Cerebellar cortex (tissue), 1 donor: ENCODE results near the gene CALHM6.
"Not testable (repeated sequence)": the region's sequence is repeated elsewhere in the genome, so short reads cannot be mapped to it uniquely, and the experiment has no call there.

ENCODE experiments used
- DNase-seq: peaks from one replicate; pipeline ENCODE4 v3.0.0-alpha.2; 2015; ENCODE audit warnings: low spot score

The CALHM6 gene

DNA sequence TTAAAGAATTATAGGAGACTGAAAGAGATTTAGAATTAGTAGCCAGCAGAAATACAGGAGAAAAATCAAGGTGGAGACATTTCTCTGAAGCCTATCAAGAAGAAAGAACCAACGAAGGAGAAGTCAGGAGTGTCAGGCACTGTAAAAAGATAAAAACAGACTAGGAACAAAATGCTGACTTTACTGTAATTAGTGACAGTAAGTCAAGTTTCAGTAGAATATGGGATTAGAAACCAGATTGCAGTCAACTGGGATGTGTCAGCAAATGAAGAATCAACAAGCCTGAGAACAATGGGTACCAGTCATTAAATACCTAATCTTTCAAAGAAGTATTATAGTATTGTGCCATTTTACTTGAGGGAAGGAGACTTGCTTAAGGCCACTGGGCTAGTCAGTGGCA, 21.6 kb downstream of the CALHM6 start:
- no peak for DNase-seq

GRCh38 chr6:116483616-116484015, 22.4 kb downstream of the CALHM6 start:
- DNase-seq: no peak

- DNase-seq: no peak
These were observed 24.5 kb downstream of the CALHM6 start for GRCh38 chr6:116485559-116486184.

GRCh38 chr6:116491610-116492330, 30.6 kb downstream of the CALHM6 start:
- DNase-seq: no peak

GRCh38 chr6:116492331-116493067, 31.3 kb downstream of the CALHM6 start:
- no peak for DNase-seq

DNA sequence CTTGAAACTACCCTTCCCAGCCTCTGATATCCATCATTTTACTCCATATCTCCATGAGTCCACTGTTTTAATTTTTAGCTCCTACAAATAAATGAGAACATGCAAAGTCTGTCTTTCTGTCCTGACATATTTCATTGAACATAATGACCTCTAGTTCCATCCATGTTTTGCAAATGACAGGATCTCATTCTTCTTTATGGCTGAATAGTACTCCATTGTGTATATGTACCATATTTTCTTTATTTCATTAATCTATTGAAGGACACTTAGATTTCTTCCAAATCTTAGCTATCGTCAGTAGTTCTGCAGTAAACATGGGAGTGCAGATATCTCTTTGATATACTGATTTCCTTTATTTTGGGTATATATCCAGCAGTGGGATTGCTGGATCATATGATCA, 34.0 kb downstream of the CALHM6 start:
- not testable (repeated sequence) for DNase-seq

DNA sequence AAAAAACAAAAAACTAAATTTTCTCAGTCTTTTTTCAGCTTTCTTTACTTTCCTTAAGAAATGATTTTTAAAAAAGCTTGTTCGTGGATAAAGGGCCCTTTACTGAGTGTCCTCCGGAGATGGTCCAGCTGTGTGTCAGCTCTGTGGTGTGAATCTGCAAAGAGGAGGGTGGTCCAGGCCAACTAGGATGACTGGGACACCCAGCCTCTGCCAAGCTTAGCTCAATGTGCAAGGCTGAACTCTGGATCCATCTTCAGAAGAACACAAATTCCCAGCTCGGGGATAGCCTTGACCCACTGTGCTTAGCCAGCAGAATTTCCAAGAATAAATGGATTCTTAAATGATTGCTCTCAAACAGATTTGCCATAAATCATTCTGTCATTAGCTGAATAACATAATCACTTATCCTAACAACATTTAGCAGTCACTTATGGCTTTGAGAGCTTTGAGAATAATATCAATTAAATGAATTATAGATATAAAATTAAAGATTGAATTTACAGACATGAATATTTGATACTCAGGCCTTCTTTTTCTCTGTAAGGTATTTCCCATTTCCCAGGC, 36.0 kb downstream of the CALHM6 start:
- no peak for DNase-seq

- no peak for DNase-seq
These were observed 39.8 kb downstream of the CALHM6 start for GRCh38 chr6:116500969-116501433.

DNA sequence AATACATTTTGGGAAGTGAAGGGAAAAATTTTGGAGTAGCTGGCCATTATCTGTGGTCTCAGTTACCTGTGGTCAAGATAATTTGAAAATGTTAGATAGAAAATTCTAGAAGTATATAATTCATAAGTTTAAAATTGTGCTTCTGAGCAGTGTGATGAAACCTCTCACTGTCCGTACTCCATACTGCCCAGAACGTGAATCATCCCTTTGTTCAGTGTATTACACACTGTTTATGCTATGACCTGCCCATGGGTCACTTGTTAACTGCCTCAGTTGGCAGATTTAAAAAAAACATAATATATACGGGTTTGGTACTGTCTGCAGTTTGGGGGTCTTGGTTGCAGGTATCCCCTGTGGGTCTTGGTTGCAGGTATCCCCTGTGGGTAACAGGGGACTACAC, 46.1 kb downstream of the CALHM6 start:
- no peak for DNase-seq

GRCh38 chr6:116508527-116508926, 47.4 kb downstream of the CALHM6 start:
- DNase-seq: no peak

GRCh38 chr6:116511424-116512110, 50.4 kb downstream of the CALHM6 start, which contains the start of gene CALHM5:
Gene CALHM5 (plus strand): TSS chr6:116511639. CDS start chr6:116511697, 58 bp downstream.
- DNase-seq: no peak

DNA sequence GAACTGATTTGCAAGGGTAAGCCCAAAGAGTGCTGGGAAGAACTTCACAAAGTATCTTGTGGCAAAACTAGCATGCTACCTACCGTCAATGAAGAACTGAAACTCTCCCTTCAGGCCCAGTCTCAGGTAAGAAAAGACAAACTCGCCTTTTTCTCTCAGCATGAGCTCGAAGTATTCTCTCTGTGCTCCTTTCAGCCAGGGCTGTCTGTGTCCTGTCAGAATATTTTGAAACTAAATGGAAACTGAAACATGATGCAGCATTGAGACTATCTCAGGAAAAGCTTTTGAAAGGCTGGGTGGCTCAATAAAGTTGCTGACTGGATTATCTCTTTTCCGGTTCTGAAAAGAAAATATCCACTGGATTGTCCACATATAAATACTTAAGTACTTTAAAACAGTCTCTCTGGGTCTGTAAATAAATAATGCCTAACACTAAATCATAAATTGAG, 51.0 kb downstream of the CALHM6 start:
- DNase-seq: no peak

DNA sequence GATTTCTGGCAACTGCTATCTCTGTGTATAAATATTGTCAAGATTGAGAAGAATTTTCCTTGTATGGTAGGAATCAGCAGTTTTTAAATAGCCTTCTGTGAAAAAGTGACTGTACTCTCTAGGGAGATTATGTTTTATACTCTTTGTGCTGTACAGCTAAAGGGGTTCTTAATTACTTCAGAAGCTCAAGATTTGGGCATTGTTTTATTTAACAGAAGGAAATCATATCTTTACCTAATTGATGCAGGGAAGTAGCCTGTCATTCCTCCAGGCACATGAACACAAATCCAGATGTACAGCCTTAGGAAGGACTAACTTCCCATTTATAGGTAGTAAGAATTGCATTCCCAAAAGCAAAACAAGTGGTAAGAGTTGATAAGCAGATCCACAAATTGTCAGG, 51.6 kb downstream of the CALHM6 start:
- no peak for DNase-seq
